BE2C (cell line): ENCODE data around the gene OLA1.

Source experiments
- DNase-seq: peaks from one replicate; pipeline ENCODE4 v3.0.0-alpha.2; 2020
- H3K27me3 ChIP-seq: fragments of 250-450 bp; sonication (Bioruptor Pico); 2 replicates; pipeline ENCODE4 v1.5.1; 2020; ENCODE audit warnings: mild to moderate bottlenecking
- H3K36me3 ChIP-seq: fragments of 250-450 bp; sonication (Bioruptor Pico); 2 replicates; pipeline ENCODE4 v1.5.1; 2020; ENCODE audit warnings: mild to moderate bottlenecking
- H3K4me1 ChIP-seq: fragments of 250-450 bp; sonication (Bioruptor Pico); 2 replicates; pipeline ENCODE4 v1.5.1; 2020
- H3K4me3 ChIP-seq: 2 replicates; pipeline ENCODE4 v1.5.1; 2011; ENCODE audit warnings: low read depth, low read length
- H3K9me3 ChIP-seq: fragments of 250-450 bp; sonication (Bioruptor Pico); 2 replicates; pipeline ENCODE4 v1.5.1; 2020
- TF ChIP-seq, protein P1 (sequence below): IDR thresholded peaks from 2 replicates; pipeline ENCODE4 v1.5.1; 2012; ENCODE audit warnings: mild to moderate bottlenecking, low read depth, low read length

The OLA1 gene

GRCh38 chr2:174233771-174234275 lies 14.5 kb downstream of the OLA1 start:
- DNase-seq = no peak
- TF ChIP-seq, protein P1, sequence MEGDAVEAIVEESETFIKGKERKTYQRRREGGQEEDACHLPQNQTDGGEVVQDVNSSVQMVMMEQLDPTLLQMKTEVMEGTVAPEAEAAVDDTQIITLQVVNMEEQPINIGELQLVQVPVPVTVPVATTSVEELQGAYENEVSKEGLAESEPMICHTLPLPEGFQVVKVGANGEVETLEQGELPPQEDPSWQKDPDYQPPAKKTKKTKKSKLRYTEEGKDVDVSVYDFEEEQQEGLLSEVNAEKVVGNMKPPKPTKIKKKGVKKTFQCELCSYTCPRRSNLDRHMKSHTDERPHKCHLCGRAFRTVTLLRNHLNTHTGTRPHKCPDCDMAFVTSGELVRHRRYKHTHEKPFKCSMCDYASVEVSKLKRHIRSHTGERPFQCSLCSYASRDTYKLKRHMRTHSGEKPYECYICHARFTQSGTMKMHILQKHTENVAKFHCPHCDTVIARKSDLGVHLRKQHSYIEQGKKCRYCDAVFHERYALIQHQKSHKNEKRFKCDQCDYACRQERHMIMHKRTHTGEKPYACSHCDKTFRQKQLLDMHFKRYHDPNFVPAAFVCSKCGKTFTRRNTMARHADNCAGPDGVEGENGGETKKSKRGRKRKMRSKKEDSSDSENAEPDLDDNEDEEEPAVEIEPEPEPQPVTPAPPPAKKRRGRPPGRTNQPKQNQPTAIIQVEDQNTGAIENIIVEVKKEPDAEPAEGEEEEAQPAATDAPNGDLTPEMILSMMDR = no peak
- no peaks in the 10 kb centered on the region for H3K27me3 ChIP-seq
- no peaks in the 10 kb centered on the region for H3K9me3 ChIP-seq
- H3K36me3 ChIP-seq = no peaks in the 10 kb centered on the region
- H3K4me1 ChIP-seq = no peaks in the 10 kb centered on the region
- no peak overlapping the region for H3K4me3 ChIP-seq

- TF ChIP-seq, protein P1 = no peak
- H3K4me1 ChIP-seq = no peaks in the 10 kb centered on the region
- no peak overlapping the region for H3K4me3 ChIP-seq
- H3K9me3 ChIP-seq = no peaks in the 10 kb centered on the region
- no peaks in the 10 kb centered on the region; the same call in 1 of the 2 replicates for H3K36me3 ChIP-seq
- no peaks in the 10 kb centered on the region for H3K27me3 ChIP-seq
- no peak for DNase-seq
These were observed 20.6 kb downstream of the OLA1 start for GRCh38 chr2:174227748-174228147.

DNA sequence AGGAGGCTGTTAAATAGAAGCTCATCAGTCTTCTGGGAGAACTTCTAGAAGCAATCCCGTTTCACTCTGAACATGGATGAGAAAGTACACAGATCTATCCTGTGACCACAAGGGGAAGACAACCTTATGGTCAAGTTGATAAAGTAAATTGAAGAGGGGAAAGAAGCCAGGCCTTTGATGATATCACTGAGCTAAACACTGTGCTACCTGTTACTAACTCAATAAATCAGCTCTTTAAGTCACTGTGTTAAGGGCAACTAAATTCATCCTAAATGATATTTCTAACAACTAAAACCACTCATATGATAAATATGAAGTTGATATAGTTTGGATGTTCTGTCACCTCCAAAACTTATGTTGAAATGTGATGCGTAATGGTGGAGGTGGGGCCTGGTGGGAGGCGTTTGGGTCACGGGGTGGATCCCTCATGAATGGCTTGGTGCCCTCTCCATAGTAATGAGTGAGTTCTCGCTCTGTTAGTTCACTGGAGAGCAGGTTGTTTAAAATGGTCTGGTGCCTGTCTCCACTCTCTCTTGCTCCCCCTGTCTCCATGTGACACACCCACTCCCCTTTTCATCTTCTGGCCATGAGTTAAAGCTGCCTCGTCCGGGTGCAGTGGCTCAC lies 23.6 kb downstream of the OLA1 start:
- H3K27me3 ChIP-seq = no peaks in the 10 kb centered on the region
- no peak for DNase-seq
- no peaks in the 10 kb centered on the region for H3K9me3 ChIP-seq
- no peaks in the 10 kb centered on the region for H3K4me1 ChIP-seq
- H3K4me3 ChIP-seq = no peak overlapping the region
- TF ChIP-seq, protein P1 = no peak
- H3K36me3 ChIP-seq = no peaks in the 10 kb centered on the region; the same call in 1 of the 2 replicates

GRCh38 chr2:174224125-174224524 lies 24.2 kb downstream of the OLA1 start:
- Histone ChIP-seq H3K9me3 (no peaks in the 10 kb centered on the region), H3K4me1 (no peaks in the 10 kb centered on the region), H3K27me3 (no peaks in the 10 kb centered on the region), H3K4me3 (no peak overlapping the region), H3K36me3 (no peaks in the 10 kb centered on the region; the same call in 1 of the 2 replicates)
- no peak for DNase-seq
- TF ChIP-seq, protein P1 = no peak

DNA sequence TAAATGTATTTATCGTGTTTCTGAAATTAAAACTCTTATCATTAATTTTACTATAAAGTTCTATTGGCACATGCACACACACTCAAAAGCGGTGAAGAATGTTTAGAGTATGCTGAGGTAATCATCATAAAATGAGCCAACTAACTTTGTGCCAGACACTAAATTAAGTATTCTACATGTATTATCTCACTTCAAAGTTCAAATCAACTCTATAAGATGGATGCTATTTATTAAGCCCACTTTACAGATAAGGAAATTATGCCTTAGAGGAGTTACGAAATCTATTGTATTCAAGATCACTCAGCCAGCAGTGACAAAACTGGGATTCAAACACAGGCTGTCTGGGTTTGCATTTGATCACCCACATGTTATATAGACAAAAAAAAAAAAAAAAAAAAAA lies 24.9 kb downstream of the OLA1 start:
- H3K4me1 ChIP-seq = no peaks in the 10 kb centered on the region
- TF ChIP-seq, protein P1 = no peak
- no peaks in the 10 kb centered on the region for H3K27me3 ChIP-seq
- H3K9me3 ChIP-seq = no peaks in the 10 kb centered on the region
- H3K4me3 ChIP-seq = no peak overlapping the region
- no peaks in the 10 kb centered on the region; the same call in 1 of the 2 replicates for H3K36me3 ChIP-seq
- no peak for DNase-seq

DNA sequence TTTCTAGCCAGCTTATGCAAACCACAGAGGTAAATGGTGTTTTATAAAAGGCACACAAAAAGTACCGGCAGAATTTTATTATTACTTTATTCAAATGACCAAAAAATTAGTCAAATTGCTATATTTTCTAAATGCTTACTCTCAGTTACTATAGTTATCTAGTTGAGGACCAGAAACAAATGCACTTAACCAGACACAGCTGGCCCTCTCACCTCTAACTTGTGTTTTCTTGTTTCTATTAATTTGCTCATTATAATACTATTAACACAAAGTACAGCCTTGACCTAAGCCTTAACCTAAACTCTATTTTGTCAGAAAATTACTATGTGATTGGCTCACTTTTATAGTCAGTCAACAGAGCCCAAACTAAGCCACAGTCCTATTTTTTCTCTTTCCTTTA lies 26.2 kb downstream of the OLA1 start:
- DNase-seq = no peak
- Histone ChIP-seq H3K9me3 (no peaks in the 10 kb centered on the region), H3K4me3 (no peak overlapping the region), H3K4me1 (no peaks in the 10 kb centered on the region), H3K27me3 (no peaks in the 10 kb centered on the region), H3K36me3 (no peaks in the 10 kb centered on the region)
- TF ChIP-seq, protein P1 = no peak
